Skin epidermis (tissue), 12 donors: ENCODE data around the gene TEX48.

ENCODE experiments used
- H3K27ac ChIP-seq, 21 experiments: fragments of 200-600 bp; sonication (generic) in 11 of 21; one replicate each; pipeline ENCODE4 v1.5.0; 2020; ENCODE audit warnings: mild to moderate bottlenecking in 3 of 21, inconsistent platforms in 2 of 21, moderate library complexity in 2 of 21
- H3K4me3 ChIP-seq, 7 experiments: fragments of 200-600 bp; sonication (generic) in 2 of 7; one replicate each; pipeline ENCODE4 v1.5.0; 2020; ENCODE audit warnings: inconsistent platforms in 2 of 7, mild to moderate bottlenecking in 2 of 7, moderate library complexity in 1 of 7

TEX48 gene

GRCh38 chr9:114694719-114695269 lies 12.8 kb upstream of the TEX48 start:
- H3K27ac ChIP-seq = no peak overlapping the region
- H3K4me3 ChIP-seq = no peak overlapping the region

- no peak overlapping the region for H3K4me3 ChIP-seq
- no peak overlapping the region for H3K27ac ChIP-seq
Observed at GRCh38 chr9:114694146-114694545, 12.2 kb upstream of the TEX48 start.

- H3K27ac ChIP-seq = no peak overlapping the region
- no peak overlapping the region for H3K4me3 ChIP-seq
Observed at GRCh38 chr9:114693248-114693855, 11.4 kb upstream of the TEX48 start.

- peak overlapping the region in 7 of 21 experiments; percentile 34 to 87 (median 52) for H3K27ac ChIP-seq
- H3K4me3 ChIP-seq = no peak overlapping the region
Observed at GRCh38 chr9:114691956-114692295, 9.9 kb upstream of the TEX48 start.

- Histone ChIP-seq H3K4me3 (no peak overlapping the region), H3K27ac (peak overlapping the region in 12 of 21 experiments; percentile 3 to 87 (median 50))
Observed at GRCh38 chr9:114691046-114691955, 9.3 kb upstream of the TEX48 start.

- Histone ChIP-seq H3K4me3 (no peak overlapping the region), H3K27ac (peak overlapping the region in 5 of 21 experiments; percentile 9 to 87 (median 47))
Observed at GRCh38 chr9:114690308-114690707, 8.3 kb upstream of the TEX48 start.

GRCh38 chr9:114689813-114690212 lies 7.8 kb upstream of the TEX48 start:
- H3K27ac ChIP-seq = peak overlapping the region in 1 of 21 experiments; percentile 47
- no peak overlapping the region for H3K4me3 ChIP-seq

- Histone ChIP-seq H3K4me3 (no peak overlapping the region), H3K27ac (no peak overlapping the region)
Observed at GRCh38 chr9:114688909-114689610, 7.1 kb upstream of the TEX48 start.

- Histone ChIP-seq H3K27ac (no peak overlapping the region), H3K4me3 (no peak overlapping the region)
Observed at GRCh38 chr9:114688379-114688778, 6.4 kb upstream of the TEX48 start.

GRCh38 chr9:114687034-114687433 lies 5.0 kb upstream of the TEX48 start:
- Histone ChIP-seq H3K4me3 (no peak overlapping the region), H3K27ac (no peak overlapping the region)

GRCh38 chr9:114685951-114686350 lies 4.0 kb upstream of the TEX48 start:
- H3K27ac ChIP-seq = no peak overlapping the region

GRCh38 chr9:114684036-114684435 lies 2.0 kb upstream of the TEX48 start:
- H3K27ac ChIP-seq = no peak overlapping the region
- no peak overlapping the region for H3K4me3 ChIP-seq

More at GRCh38 chr9:114685951-114686350, 4.0 kb upstream of the TEX48 start:
- no peak overlapping the region for H3K4me3 ChIP-seq

- H3K4me3 ChIP-seq = no peak overlapping the region
- H3K27ac ChIP-seq = no peak overlapping the region
Observed at GRCh38 chr9:114682846-114683245, 854 bp upstream of the TEX48 start.

- no peak overlapping the region for H3K27ac ChIP-seq
- H3K4me3 ChIP-seq = no peak overlapping the region
Observed at GRCh38 chr9:114680259-114681001, 1.6 kb downstream of the TEX48 start.

- Histone ChIP-seq H3K27ac (no peak overlapping the region), H3K4me3 (no peak overlapping the region)
Observed at GRCh38 chr9:114678795-114679194, 3.2 kb downstream of the TEX48 start.

- Histone ChIP-seq H3K27ac (peak overlapping the region in 1 of 21 experiments; percentile 61), H3K4me3 (no peak overlapping the region)
Observed at GRCh38 chr9:114678130-114678529, 3.9 kb downstream of the TEX48 start.

- H3K27ac ChIP-seq = peak overlapping the region in 1 of 21 experiments; percentile 61
- H3K4me3 ChIP-seq = no peak overlapping the region
Observed at GRCh38 chr9:114677418-114677817, 4.6 kb downstream of the TEX48 start.

GRCh38 chr9:114676901-114677300 lies 5.1 kb downstream of the TEX48 start:
- no peak overlapping the region for H3K4me3 ChIP-seq

GRCh38 chr9:114674798-114675540 lies 7.0 kb downstream of the TEX48 start:
- no peak overlapping the region for H3K27ac ChIP-seq
- no peak overlapping the region for H3K4me3 ChIP-seq

More at GRCh38 chr9:114676901-114677300, 5.1 kb downstream of the TEX48 start:
- no peak overlapping the region for H3K27ac ChIP-seq
